ENCODE measurements around the gene NTM.

DNA sequence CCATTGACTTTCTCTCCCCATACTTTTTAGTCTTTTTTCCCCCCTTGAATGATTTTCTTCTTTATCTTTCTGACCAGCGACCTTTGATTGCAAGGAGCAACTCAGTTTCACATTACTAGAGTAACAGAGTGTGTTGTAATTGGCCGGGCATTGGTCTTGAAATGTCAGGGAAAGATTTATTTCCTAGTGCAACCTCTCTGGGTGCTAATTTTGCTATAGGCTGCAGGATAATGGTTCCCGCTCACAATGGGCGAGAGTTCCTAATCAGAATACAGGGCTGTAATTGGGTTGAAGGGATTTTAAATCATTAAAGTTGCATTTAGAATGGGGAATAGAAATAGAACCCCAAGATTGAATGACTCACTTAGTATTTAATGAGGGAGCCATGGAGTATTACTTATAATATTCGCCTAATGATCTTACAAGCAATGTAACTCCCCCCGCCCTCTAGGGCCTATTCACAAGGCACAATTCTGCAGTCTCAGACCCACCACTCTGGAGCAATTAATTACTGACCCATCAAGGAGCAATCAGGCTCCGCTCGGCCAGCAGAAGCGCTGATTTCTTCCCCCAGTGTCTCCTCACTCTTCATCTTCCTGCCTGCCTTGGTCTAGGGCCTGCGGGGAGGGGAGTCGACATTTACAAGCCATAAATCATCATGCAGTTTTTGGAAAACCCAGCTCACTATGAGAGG, 725.9 kb downstream of the NTM start:
- TF ChIP-seq CTCF (IDR thresholded peaks at IDR 0.05; ENCODE audit: low read depth, low read length): no peak
- no peak for TF ChIP-seq EZH2phosphoT487 (IDR thresholded peaks at IDR 0.05; ENCODE audit: low read depth)

All from OCI-LY3 (cell line).